Uterus (tissue), 2 donors: ENCODE measurements around the gene TKFC.

ENCODE experiments used
- CTCF ChIP-seq, 4 experiments: fragments of 200-600 bp in 2 of 4; fragments of 450-650 bp in 2 of 4; sonication (generic) in 2 of 4; IDR thresholded peaks; one replicate each; pipeline ENCODE4 v1.5.1; 2016 to 2019; ENCODE audit warnings: antibody characterized with exemption in 4 of 4, mild to moderate bottlenecking in 2 of 4, moderate library complexity in 1 of 4
- POLR2A ChIP-seq, 2 donors: fragments of 450-650 bp; IDR thresholded peaks; one replicate each; pipeline ENCODE4 v1.6.1; 2016; ENCODE audit warnings: antibody characterized with exemption in 2 of 2, mild to moderate bottlenecking in 1 of 2, moderate library complexity in 1 of 2

- no peak for TF ChIP-seq CTCF (IDR thresholded peaks at IDR 0.05)
- no peak for TF ChIP-seq POLR2A (IDR thresholded peaks at IDR 0.05)
Observed at GRCh38 chr11:61361237-61361740, 28.3 kb downstream of the TKFC start.
